Muscle layer of colon (tissue), 2 donors: ENCODE measurements around the gene COL1A2.

ENCODE experiments used
- H3K27ac ChIP-seq: one replicate; pipeline ENCODE4 v1.7.0; 2013; ENCODE audit warnings: low read depth, mild to moderate bottlenecking, low read length, moderate library complexity
- H3K27me3 ChIP-seq, 2 donors: one replicate each; pipeline ENCODE4 v1.7.0; 2013; ENCODE audit warnings: low read length in 2 of 2, mild to moderate bottlenecking in 2 of 2; ENCODE audit not compliant: insufficient read depth in 2 of 2, control insufficient read depth in 1 of 2
- H3K36me3 ChIP-seq: one replicate; pipeline ENCODE4 v1.7.0; 2013; ENCODE audit warnings: mild to moderate bottlenecking, low read length; ENCODE audit not compliant: insufficient read depth
- H3K4me1 ChIP-seq: one replicate; pipeline ENCODE4 v1.7.0; 2013; ENCODE audit warnings: mild to moderate bottlenecking, low read length; ENCODE audit not compliant: insufficient read depth
- H3K4me3 ChIP-seq, 2 donors: one replicate each; pipeline ENCODE4 v1.7.0; 2013; ENCODE audit warnings: low read length in 2 of 2, low read depth in 1 of 2, mild to moderate bottlenecking in 1 of 2, moderate library complexity in 1 of 2
- H3K9ac ChIP-seq: one replicate; pipeline ENCODE4 v1.7.0; 2013; ENCODE audit warnings: low read length
- H3K9me3 ChIP-seq: one replicate; pipeline ENCODE4 v1.7.0; 2013; ENCODE audit warnings: mild to moderate bottlenecking, low read length
- donor health status: abdominal sarcoma.
- donor health status: Adenocarcinoma of cecum.

Gene COL1A2

GRCh38 chr7:94366163-94366562, 28.5 kb upstream of the COL1A2 start:
- Histone ChIP-seq H3K27me3 (no peaks in the 10 kb centered on the region), H3K4me3 (no peak overlapping the region), H3K36me3 (no peaks in the 10 kb centered on the region), H3K4me1 (peaks cover 18% of the 10 kb centered on the region), H3K9ac (no peak overlapping the region), H3K27ac (no peak overlapping the region), H3K9me3 (no peaks in the 10 kb centered on the region)

GRCh38 chr7:94366832-94367231, 27.9 kb upstream of the COL1A2 start:
- H3K27ac ChIP-seq: no peak overlapping the region

GRCh38 chr7:94367949-94368348, 26.7 kb upstream of the COL1A2 start:
- H3K4me1 ChIP-seq: peaks cover 18% of the 10 kb centered on the region
- H3K9me3 ChIP-seq: no peaks in the 10 kb centered on the region
- no peaks in the 10 kb centered on the region for H3K27me3 ChIP-seq
- peak overlapping the region; percentile 69 for H3K27ac ChIP-seq
- H3K36me3 ChIP-seq: no peaks in the 10 kb centered on the region
- H3K4me3 ChIP-seq: peak overlapping the region in 1 of 2 donors; percentile 6
- no peak overlapping the region for H3K9ac ChIP-seq

More at GRCh38 chr7:94366832-94367231, 27.9 kb upstream of the COL1A2 start:
- H3K4me3 ChIP-seq: no peak overlapping the region
- no peak overlapping the region for H3K9ac ChIP-seq
- no peaks in the 10 kb centered on the region for H3K27me3 ChIP-seq
- no peaks in the 10 kb centered on the region for H3K9me3 ChIP-seq
- H3K36me3 ChIP-seq: no peaks in the 10 kb centered on the region
- H3K4me1 ChIP-seq: peaks cover 18% of the 10 kb centered on the region

- Histone ChIP-seq H3K9ac (no peak overlapping the region), H3K4me3 (peak overlapping the region in 1 of 2 donors; percentile 6), H3K36me3 (no peaks in the 10 kb centered on the region), H3K9me3 (no peaks in the 10 kb centered on the region), H3K4me1 (peaks cover 18% of the 10 kb centered on the region), H3K27me3 (no peaks in the 10 kb centered on the region), H3K27ac (peak overlapping the region; percentile 69)
These were observed 26.3 kb upstream of the COL1A2 start for GRCh38 chr7:94368371-94368791.

- no peaks in the 10 kb centered on the region for H3K27me3 ChIP-seq
- H3K9me3 ChIP-seq: no peaks in the 10 kb centered on the region
- H3K27ac ChIP-seq: peak overlapping the region; percentile 93
- peaks cover 38% of the 10 kb centered on the region for H3K4me1 ChIP-seq
- H3K9ac ChIP-seq: peak overlapping the region; percentile 63
- H3K4me3 ChIP-seq: peak overlapping the region in 1 of 2 donors; percentile 58
- H3K36me3 ChIP-seq: no peaks in the 10 kb centered on the region
These were observed 20.5 kb upstream of the COL1A2 start for GRCh38 chr7:94374231-94374630.

- no peaks in the 10 kb centered on the region for H3K36me3 ChIP-seq
- H3K27me3 ChIP-seq: no peaks in the 10 kb centered on the region
- peak overlapping the region in 1 of 2 donors; percentile 58 for H3K4me3 ChIP-seq
- H3K27ac ChIP-seq: peak overlapping the region; percentile 93
- H3K9ac ChIP-seq: peak overlapping the region; percentile 63
- peaks cover 35% of the 10 kb centered on the region for H3K4me1 ChIP-seq
- no peaks in the 10 kb centered on the region for H3K9me3 ChIP-seq
These were observed 19.8 kb upstream of the COL1A2 start for GRCh38 chr7:94374721-94375566.

GRCh38 chr7:94375691-94376090, 19.0 kb upstream of the COL1A2 start:
- Histone ChIP-seq H3K4me3 (peak overlapping the region in 1 of 2 donors; percentile 58), H3K9ac (peak overlapping the region; percentile 54), H3K27ac (peak overlapping the region; percentile 93)

GRCh38 chr7:94376281-94376680, 18.4 kb upstream of the COL1A2 start:
- H3K9me3 ChIP-seq: no peaks in the 10 kb centered on the region
- no peak overlapping the region for H3K9ac ChIP-seq
- no peaks in the 10 kb centered on the region for H3K27me3 ChIP-seq
- peak overlapping the region; percentile 93 for H3K27ac ChIP-seq
- no peaks in the 10 kb centered on the region for H3K36me3 ChIP-seq
- peaks cover 35% of the 10 kb centered on the region for H3K4me1 ChIP-seq
- no peak overlapping the region for H3K4me3 ChIP-seq

More at GRCh38 chr7:94375691-94376090, 19.0 kb upstream of the COL1A2 start:
- Histone ChIP-seq H3K36me3 (no peaks in the 10 kb centered on the region), H3K9me3 (no peaks in the 10 kb centered on the region), H3K27me3 (no peaks in the 10 kb centered on the region), H3K4me1 (peaks cover 35% of the 10 kb centered on the region)

GRCh38 chr7:94378356-94378755, 16.3 kb upstream of the COL1A2 start:
- Histone ChIP-seq H3K9me3 (no peaks in the 10 kb centered on the region), H3K27me3 (no peaks in the 10 kb centered on the region), H3K9ac (no peak overlapping the region), H3K4me1 (peaks cover 35% of the 10 kb centered on the region), H3K4me3 (no peak overlapping the region), H3K27ac (no peak overlapping the region), H3K36me3 (no peaks in the 10 kb centered on the region)

GRCh38 chr7:94380264-94380663, 14.4 kb upstream of the COL1A2 start:
- no peak overlapping the region for H3K9ac ChIP-seq

GRCh38 chr7:94382132-94382531, 12.6 kb upstream of the COL1A2 start:
- H3K27me3 ChIP-seq: no peaks in the 10 kb centered on the region
- no peak overlapping the region for H3K4me3 ChIP-seq
- no peaks in the 10 kb centered on the region for H3K36me3 ChIP-seq
- no peak overlapping the region for H3K9ac ChIP-seq
- peaks cover 5% of the 10 kb centered on the region for H3K4me1 ChIP-seq
- no peak overlapping the region for H3K27ac ChIP-seq
- H3K9me3 ChIP-seq: no peaks in the 10 kb centered on the region

More at GRCh38 chr7:94380264-94380663, 14.4 kb upstream of the COL1A2 start:
- Histone ChIP-seq H3K27ac (no peak overlapping the region), H3K27me3 (no peaks in the 10 kb centered on the region), H3K9me3 (no peaks in the 10 kb centered on the region), H3K4me3 (no peak overlapping the region), H3K4me1 (peaks cover 18% of the 10 kb centered on the region), H3K36me3 (no peaks in the 10 kb centered on the region)

- H3K9ac ChIP-seq: no peak overlapping the region
- no peaks in the 10 kb centered on the region for H3K27me3 ChIP-seq
- no peaks in the 10 kb centered on the region for H3K36me3 ChIP-seq
- H3K27ac ChIP-seq: no peak overlapping the region
- no peak overlapping the region for H3K4me3 ChIP-seq
- H3K4me1 ChIP-seq: no peaks in the 10 kb centered on the region
- H3K9me3 ChIP-seq: no peaks in the 10 kb centered on the region
These were observed 11.9 kb upstream of the COL1A2 start for GRCh38 chr7:94382746-94383145.
